GM21576 (cell line): ENCODE data around the gene ATOH7.

Source experiments
- ATAC-seq: cut with Tn5 transposase; IDR thresholded peaks from one replicate; pipeline ENCODE4 v1.9.1; 2021; ENCODE audit warnings: mild to moderate bottlenecking, moderate library complexity; ENCODE audit not compliant: unreplicated experiment

ATOH7 gene

GRCh38 chr10:68184546-68184945 lies 47.4 kb downstream of the ATOH7 start:
- ATAC-seq: no peak
